ENCODE data around the gene TXN. TPM values are rescaled to one million over a fixed set of nuclear protein-coding genes. Genes with fewer than 3 reads are reported as not detected.

TXN gene
- total RNA-seq, result 345 and 379 TPM in 2 replicates

GRCh38 chr9:110256380-110257096 lies at the start of gene TXN:
Gene TXN, minus strand, starts transcription at chr9:110256507. Its CDS starts 72 bp downstream, at chr9:110256435.

GRCh38 chr9:110208031-110208430 lies 48.3 kb downstream of the TXN start, which contains the start of gene C9orf152:
Gene C9orf152, minus strand, starts transcription at chr9:110208159. Its CDS starts 580 bp downstream, at chr9:110207579.

Other genes with a start within 250 kb of the TXN start
- under 0.01 TPM in 1 of 2 replicates, not detected in the other for gene C9orf152, start 48.3 kb downstream of the TXN start, total RNA-seq
- gene TXNDC8, start 81.4 kb upstream of the TXN start, total RNA-seq, result not detected in 2 replicates